CD14-positive monocyte (primary cell): ENCODE measurements around the gene NUFIP2. TPM values are rescaled to one million over a fixed set of nuclear protein-coding genes. Genes with fewer than 3 reads are reported as not detected.
A peak's percentile ranks its signal among the peaks of the same experiment; 100 is the strongest.

ENCODE experiments used
- DNase-seq, 3 donors: peaks; one replicate each; pipeline ENCODE4 v3.0.0-alpha.2; 2011 to 2022
- H2AFZ ChIP-seq: 2 replicates; pipeline ENCODE4 v1.6.0; 2012; ENCODE audit warnings: mild to moderate bottlenecking, low read depth, low read length, inconsistent platforms; ENCODE audit not compliant: insufficient read depth, poor library complexity, severe bottlenecking
- H3K27ac ChIP-seq, 2 donors: 1 replicate in 1 of 2; 2 replicates in 1 of 2; pipeline ENCODE4 v1.5.1; 2012 to 2013; ENCODE audit warnings: low read length in 2 of 2, control low read depth in 1 of 2, inconsistent platforms in 1 of 2, low read depth in 1 of 2, mild to moderate bottlenecking in 1 of 2
- H3K27me3 ChIP-seq, 2 donors: one replicate each; pipeline versions ENCODE4 v1.6.0 to v1.6.1; 2011 to 2013; ENCODE audit warnings: low read length in 2 of 2; ENCODE audit not compliant: control insufficient read depth in 2 of 2, insufficient read depth in 2 of 2
- H3K36me3 ChIP-seq, 2 donors: replicated peaks in 1 of 2; 1 replicate in 1 of 2; 2 replicates in 1 of 2; pipeline versions ENCODE4 v1.5.1 to v1.6.1; 2012 to 2013; ENCODE audit warnings: low read length in 2 of 2, control low read depth in 1 of 2, inconsistent platforms in 1 of 2, mild to moderate bottlenecking in 1 of 2; ENCODE audit not compliant: insufficient read depth in 2 of 2, control insufficient read depth in 1 of 2
- H3K4me1 ChIP-seq, 2 donors: 1 replicate in 1 of 2; 2 replicates in 1 of 2; pipeline versions ENCODE4 v1.5.1 to v1.6.1; 2012 to 2013; ENCODE audit warnings: low read length in 2 of 2, control low read depth in 1 of 2, inconsistent platforms in 1 of 2, mild to moderate bottlenecking in 1 of 2, moderate library complexity in 1 of 2; ENCODE audit not compliant: insufficient read depth in 2 of 2, control insufficient read depth in 1 of 2
- H3K4me2 ChIP-seq: replicated peaks from 2 replicates; pipeline ENCODE3; 2012; ENCODE audit warnings: low read length, moderate library complexity, mild to moderate bottlenecking; ENCODE audit not compliant: poor library complexity, severe bottlenecking; ENCODE audit errors: extremely low read depth
- H3K4me3 ChIP-seq, 3 experiments: fragments of 200-600 bp in 1 of 3; sonication (generic) in 1 of 3; replicated peaks in 1 of 3; 1 replicate in 2 of 3; 2 replicates in 1 of 3; pipeline ENCODE4 v1.5.1; 2011 to 2013; ENCODE audit warnings: low read length in 3 of 3, mild to moderate bottlenecking in 3 of 3, control low read depth in 2 of 3, low read depth in 2 of 3, inconsistent platforms in 1 of 3, moderate library complexity in 1 of 3
- H3K79me2 ChIP-seq: 2 replicates; pipeline ENCODE4 v1.6.0; 2012; ENCODE audit warnings: mild to moderate bottlenecking, control low read depth, inconsistent platforms, low read length, moderate library complexity; ENCODE audit not compliant: insufficient read depth
- H3K9ac ChIP-seq: 2 replicates; pipeline ENCODE4 v1.6.0; 2017; ENCODE audit warnings: low read length, mild to moderate bottlenecking; ENCODE audit not compliant: insufficient read depth, poor library complexity, severe bottlenecking
- H3K9me3 ChIP-seq, 2 donors: replicated peaks in 1 of 2; 1 replicate in 1 of 2; 2 replicates in 1 of 2; pipeline versions ENCODE4 v1.5.1 to v1.6.1; 2012 to 2013; ENCODE audit warnings: low read length in 2 of 2, control low read depth in 1 of 2; ENCODE audit not compliant: control insufficient read depth in 1 of 2, insufficient read depth in 1 of 2
- H4K20me1 ChIP-seq: 2 replicates; pipeline ENCODE4 v1.6.0; 2012; ENCODE audit warnings: mild to moderate bottlenecking, low read length, control low read depth, moderate library complexity; ENCODE audit not compliant: insufficient read depth
- H3K27ac Mint-ChIP-seq, 7 donors: one replicate each; pipeline ENCODE4 v1.8.0; 2020; ENCODE audit warnings: mild to moderate bottlenecking in 7 of 7, mixed read lengths in 7 of 7, moderate library complexity in 6 of 7, inconsistent platforms in 2 of 7
- H3K27me3 Mint-ChIP-seq, 3 donors: one replicate each; pipeline ENCODE4 v1.8.0; 2021 to 2022; ENCODE audit warnings: low read depth in 3 of 3, mild to moderate bottlenecking in 3 of 3, mixed read lengths in 3 of 3, moderate library complexity in 3 of 3, inconsistent platforms in 1 of 3
- H3K36me3 Mint-ChIP-seq, 2 donors: one replicate each; pipeline ENCODE4 v1.8.0; 2020; ENCODE audit warnings: mixed read lengths in 2 of 2, inconsistent platforms in 1 of 2, mild to moderate bottlenecking in 1 of 2
- H3K4me1 Mint-ChIP-seq: one replicate; pipeline ENCODE4 v1.8.0; 2020; ENCODE audit warnings: mild to moderate bottlenecking, mixed read lengths
- H3K4me3 Mint-ChIP-seq, 2 donors: one replicate each; pipeline ENCODE4 v1.8.0; 2020; ENCODE audit warnings: mild to moderate bottlenecking in 2 of 2, mixed read lengths in 2 of 2, moderate library complexity in 1 of 2
- H3K9me3 Mint-ChIP-seq, 7 donors: one replicate each; pipeline ENCODE4 v1.8.0; 2020 to 2022; ENCODE audit warnings: mixed read lengths in 7 of 7, mild to moderate bottlenecking in 6 of 7, moderate library complexity in 6 of 7, inconsistent platforms in 2 of 7
- WGBS: methylation state at CpG from one replicate; pipeline ENCODE4 v1.1.5; 2013; ENCODE audit warnings: missing lambda C conversion rate; ENCODE audit not compliant: insufficient coverage; 5-methylcytosine and 5-hydroxymethylcytosine counted together
- intact Hi-C, 2 donors: fragments of 100-400 bp; cut with micrococcal nuclease; formaldehyde crosslinking; loops; one replicate each; pipeline versions ENCODE4 v1.15.0 to v1.15.1; 2023
- polyA plus RNA-seq, 3 donors: library from polyadenylated mRNA; depleted of rRNA in 1 of 3; unstranded in 2 of 3; stranded (reverse) in 1 of 3; fragments of 300-500 nt in 2 of 3; fragments of >200 nt in 1 of 3; fragmentation: Illumina TruSeq in 2 of 3; gene quantifications; 1 replicate in 2 of 3; 2 replicates in 1 of 3; pipeline ENCODE4 v1.2.3, GENCODE V29; 2012 to 2021
- TF ChIP-seq, protein P1 (sequence below): fragments of 200-600 bp; IDR thresholded peaks from one replicate; pipeline ENCODE4 v1.8.0; 2022; ENCODE audit warnings: antibody characterized with exemption, mild to moderate bottlenecking

Gene NUFIP2
- polyA plus RNA-seq, 3 donors, result 8.7 to 25.1 (median 13.7) TPM

DNA sequence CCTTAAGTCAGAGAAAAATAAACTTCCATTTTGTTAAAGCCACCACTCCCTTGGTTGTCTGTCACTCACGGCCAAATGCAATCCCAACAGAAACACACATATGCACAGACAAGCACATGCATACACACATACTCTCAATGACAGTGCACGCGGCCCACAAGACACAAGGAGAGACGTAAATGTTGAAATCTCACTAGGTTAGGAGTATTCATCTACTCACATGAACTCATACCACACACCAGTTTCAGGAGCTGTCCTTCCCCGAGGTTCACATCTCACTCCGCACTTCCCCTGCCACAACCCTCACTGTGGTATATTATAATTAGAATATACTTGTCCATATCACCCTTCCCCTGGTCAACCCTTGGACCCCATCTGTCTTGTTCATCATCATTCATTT, 77.8 kb downstream of the NUFIP2 start:
- Mint-ChIP-seq H3K36me3 (no peaks in the 10 kb centered on the region), H3K9me3 (peaks cover 0 to 3% (median 0%) of the 10 kb centered on the region in 7 donors), H3K27ac (peak overlapping the region in 2 of 7 donors; percentile 10 to 15), H3K27me3 (peaks cover 0 to 1% (median 0%) of the 10 kb centered on the region in 3 donors), H3K4me3 (no peak overlapping the region), H3K4me1 (peaks cover 47% of the 10 kb centered on the region)
- no peak overlapping the region for H2AFZ ChIP-seq
- intact Hi-C loops, result loop anchor here (5.0 kb wide), 1 partner anchor 69 kb away; no protein-coding TSS in a partner anchor
- H3K9ac ChIP-seq, result no peak overlapping the region
- no peaks in the 10 kb centered on the region for H4K20me1 ChIP-seq
- WGBS, result no CpG with 5 or more reads among the region's 6 CpGs
- no peaks in the 10 kb centered on the region for H3K9me3 ChIP-seq
- no peaks in the 10 kb centered on the region for H3K27me3 ChIP-seq
- no peak overlapping the region for H3K4me3 ChIP-seq
- TF ChIP-seq, protein P1, sequence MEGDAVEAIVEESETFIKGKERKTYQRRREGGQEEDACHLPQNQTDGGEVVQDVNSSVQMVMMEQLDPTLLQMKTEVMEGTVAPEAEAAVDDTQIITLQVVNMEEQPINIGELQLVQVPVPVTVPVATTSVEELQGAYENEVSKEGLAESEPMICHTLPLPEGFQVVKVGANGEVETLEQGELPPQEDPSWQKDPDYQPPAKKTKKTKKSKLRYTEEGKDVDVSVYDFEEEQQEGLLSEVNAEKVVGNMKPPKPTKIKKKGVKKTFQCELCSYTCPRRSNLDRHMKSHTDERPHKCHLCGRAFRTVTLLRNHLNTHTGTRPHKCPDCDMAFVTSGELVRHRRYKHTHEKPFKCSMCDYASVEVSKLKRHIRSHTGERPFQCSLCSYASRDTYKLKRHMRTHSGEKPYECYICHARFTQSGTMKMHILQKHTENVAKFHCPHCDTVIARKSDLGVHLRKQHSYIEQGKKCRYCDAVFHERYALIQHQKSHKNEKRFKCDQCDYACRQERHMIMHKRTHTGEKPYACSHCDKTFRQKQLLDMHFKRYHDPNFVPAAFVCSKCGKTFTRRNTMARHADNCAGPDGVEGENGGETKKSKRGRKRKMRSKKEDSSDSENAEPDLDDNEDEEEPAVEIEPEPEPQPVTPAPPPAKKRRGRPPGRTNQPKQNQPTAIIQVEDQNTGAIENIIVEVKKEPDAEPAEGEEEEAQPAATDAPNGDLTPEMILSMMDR, result no peak
- H3K79me2 ChIP-seq, result no peaks in the 10 kb centered on the region
- no peak overlapping the region for H3K4me2 ChIP-seq
- no peak for DNase-seq
- H3K27ac ChIP-seq, result no peak overlapping the region
- peaks cover 36 to 38% of the 10 kb centered on the region in 2 donors for H3K4me1 ChIP-seq
- H3K36me3 ChIP-seq, result no peaks in the 10 kb centered on the region

GRCh38 chr17:29215717-29216116, 78.2 kb downstream of the NUFIP2 start:
- Mint-ChIP-seq H3K4me1 (peaks cover 51% of the 10 kb centered on the region), H3K36me3 (no peaks in the 10 kb centered on the region), H3K27me3 (peaks cover 0 to 1% (median 0%) of the 10 kb centered on the region in 3 donors), H3K27ac (peak overlapping the region in 2 of 7 donors; percentile 10 to 15), H3K9me3 (peaks cover 0 to 3% (median 0%) of the 10 kb centered on the region in 7 donors), H3K4me3 (no peak overlapping the region)
- H3K9me3 ChIP-seq, result no peaks in the 10 kb centered on the region
- peaks cover 36 to 38% of the 10 kb centered on the region in 2 donors for H3K4me1 ChIP-seq
- TF ChIP-seq, protein P1, result no peak
- no peak overlapping the region for H2AFZ ChIP-seq
- no peaks in the 10 kb centered on the region for H3K79me2 ChIP-seq
- WGBS, result 33% methylated on average over 2 of the region's 4 CpGs
- H3K27me3 ChIP-seq, result no peaks in the 10 kb centered on the region
- no peak overlapping the region for H3K4me2 ChIP-seq
- no peak overlapping the region for H3K27ac ChIP-seq
- intact Hi-C loops, result loop anchor here (5.0 kb wide), 1 partner anchor 68 kb away; no protein-coding TSS in a partner anchor
- H4K20me1 ChIP-seq, result no peaks in the 10 kb centered on the region
- H3K9ac ChIP-seq, result no peak overlapping the region
- H3K36me3 ChIP-seq, result no peaks in the 10 kb centered on the region
- no peak for DNase-seq
- no peak overlapping the region for H3K4me3 ChIP-seq
